Colonic mucosa (tissue), 4 donors: ENCODE results near the gene AQP10. TPM values are rescaled to one million over a fixed set of nuclear protein-coding genes. Genes with fewer than 3 reads are reported as not detected.

Experiments
- DNase-seq: peaks from one replicate; pipeline ENCODE4 v3.0.0-alpha.2; 2020
- H3K27ac ChIP-seq: fragments of 200-600 bp; one replicate; pipeline ENCODE4 v1.8.0; 2021
- H3K27me3 ChIP-seq: fragments of 200-600 bp; one replicate; pipeline ENCODE4 v1.8.0; 2021
- H3K36me3 ChIP-seq: fragments of 200-600 bp; one replicate; pipeline ENCODE4 v1.8.0; 2021
- H3K4me1 ChIP-seq: fragments of 200-600 bp; one replicate; pipeline ENCODE4 v1.8.0; 2021; ENCODE audit warnings: mild to moderate bottlenecking
- H3K4me3 ChIP-seq: fragments of 200-600 bp; one replicate; pipeline ENCODE4 v1.8.0; 2021
- H3K9ac ChIP-seq, 2 donors: one replicate each; pipeline ENCODE4 v1.7.0; 2013; ENCODE audit warnings: control low read depth in 2 of 2, low read depth in 2 of 2, low read length in 2 of 2
- H3K9me3 ChIP-seq: fragments of 200-600 bp; one replicate; pipeline ENCODE4 v1.8.0; 2021
- CTCF ChIP-seq: fragments of 200-600 bp; IDR thresholded peaks from one replicate; pipeline ENCODE4 v1.8.0; 2022; ENCODE audit warnings: antibody characterized with exemption, mild to moderate bottlenecking
- intact Hi-C: fragments of 100-400 bp; cut with DNase I; formaldehyde crosslinking; loops from one replicate; pipeline ENCODE4 v1.14.1; 2022
- total RNA-seq, 2 donors: library from RNA; stranded (reverse); fragmentation: NEBNext Ultra II Directional in 1 of 2; extraction: Animal tissue kit (Norgen Biotek cat#: 25700) in 1 of 2; gene quantifications; one replicate each; pipeline ENCODE4 v1.2.1, GENCODE V29; 2021
- donor health status: healthy.
- donor health status: DM: no; HTN: no; CAD: no.
- donor health status: DM: no; HTN: no; CAD: no.

The AQP10 gene
- total RNA-seq, 2 donors from 2014 or later = 0.27 TPM; not detected in 1

- H3K27ac ChIP-seq = no peak overlapping the region
- DNase-seq = peak; percentile 71
- no peak overlapping the region for H3K9ac ChIP-seq
- peaks cover 8% of the 10 kb centered on the region for H3K4me1 ChIP-seq
- H3K9me3 ChIP-seq = no peaks in the 10 kb centered on the region
- no peaks in the 10 kb centered on the region for H3K36me3 ChIP-seq
- H3K4me3 ChIP-seq = no peak overlapping the region
- TF ChIP-seq CTCF = no peak
- intact Hi-C loops = no loop called here
- H3K27me3 ChIP-seq = no peaks in the 10 kb centered on the region
Observed at GRCh38 chr1:154350383-154350782, 29.5 kb downstream of the AQP10 start.

GRCh38 chr1:154351363-154352068 is 30.6 kb downstream of the AQP10 start:
- Histone ChIP-seq H3K4me3 (no peak overlapping the region), H3K27me3 (no peaks in the 10 kb centered on the region), H3K4me1 (peaks cover 8% of the 10 kb centered on the region), H3K9me3 (no peaks in the 10 kb centered on the region), H3K27ac (peak overlapping the region; percentile 72), H3K36me3 (no peaks in the 10 kb centered on the region), H3K9ac (no peak overlapping the region)
- intact Hi-C loops = no loop called here
- peak; percentile 81 for DNase-seq
- TF ChIP-seq CTCF = no peak

- H3K4me1 ChIP-seq = peaks cover 8% of the 10 kb centered on the region
- H3K4me3 ChIP-seq = peak overlapping the region; percentile 26
- TF ChIP-seq CTCF = no peak
- H3K36me3 ChIP-seq = no peaks in the 10 kb centered on the region
- peak overlapping the region; percentile 72 for H3K27ac ChIP-seq
- H3K9me3 ChIP-seq = no peaks in the 10 kb centered on the region
- H3K9ac ChIP-seq = peak overlapping the region; percentile 26 to 38
- intact Hi-C loops = no loop called here
- no peak for DNase-seq
- H3K27me3 ChIP-seq = no peaks in the 10 kb centered on the region
Observed at GRCh38 chr1:154352245-154352580, 31.3 kb downstream of the AQP10 start.

- DNase-seq = peak; percentile 83
- Histone ChIP-seq H3K9me3 (no peaks in the 10 kb centered on the region), H3K4me3 (peak overlapping the region; percentile 26), H3K4me1 (peaks cover 8% of the 10 kb centered on the region), H3K27me3 (no peaks in the 10 kb centered on the region), H3K36me3 (no peaks in the 10 kb centered on the region), H3K27ac (peak overlapping the region; percentile 72), H3K9ac (peak overlapping the region; percentile 26 to 68)
- TF ChIP-seq CTCF = no peak
- intact Hi-C loops = no loop called here
Observed at GRCh38 chr1:154352581-154353459, 31.9 kb downstream of the AQP10 start.

GRCh38 chr1:154353460-154353904 is 32.6 kb downstream of the AQP10 start:
- peak; percentile 72 for DNase-seq
- peak; percentile 20 for TF ChIP-seq CTCF
- no peaks in the 10 kb centered on the region for H3K9me3 ChIP-seq
- intact Hi-C loops = no loop called here
- no peaks in the 10 kb centered on the region for H3K36me3 ChIP-seq
- peaks cover 8% of the 10 kb centered on the region for H3K4me1 ChIP-seq
- peak overlapping the region in 1 of 2 donors; percentile 26 for H3K9ac ChIP-seq
- peak overlapping the region; percentile 26 for H3K4me3 ChIP-seq
- H3K27me3 ChIP-seq = no peaks in the 10 kb centered on the region
- H3K27ac ChIP-seq = peak overlapping the region; percentile 72
